ENCODE data around the gene ZBTB46. TPM values are rescaled to one million over a fixed set of nuclear protein-coding genes. Genes with fewer than 3 reads are reported as not detected.

Gene ZBTB46
- total and polyA plus RNA-seq, 4 donors = 0.50 to 22.7 (median 9.7) TPM

DNA sequence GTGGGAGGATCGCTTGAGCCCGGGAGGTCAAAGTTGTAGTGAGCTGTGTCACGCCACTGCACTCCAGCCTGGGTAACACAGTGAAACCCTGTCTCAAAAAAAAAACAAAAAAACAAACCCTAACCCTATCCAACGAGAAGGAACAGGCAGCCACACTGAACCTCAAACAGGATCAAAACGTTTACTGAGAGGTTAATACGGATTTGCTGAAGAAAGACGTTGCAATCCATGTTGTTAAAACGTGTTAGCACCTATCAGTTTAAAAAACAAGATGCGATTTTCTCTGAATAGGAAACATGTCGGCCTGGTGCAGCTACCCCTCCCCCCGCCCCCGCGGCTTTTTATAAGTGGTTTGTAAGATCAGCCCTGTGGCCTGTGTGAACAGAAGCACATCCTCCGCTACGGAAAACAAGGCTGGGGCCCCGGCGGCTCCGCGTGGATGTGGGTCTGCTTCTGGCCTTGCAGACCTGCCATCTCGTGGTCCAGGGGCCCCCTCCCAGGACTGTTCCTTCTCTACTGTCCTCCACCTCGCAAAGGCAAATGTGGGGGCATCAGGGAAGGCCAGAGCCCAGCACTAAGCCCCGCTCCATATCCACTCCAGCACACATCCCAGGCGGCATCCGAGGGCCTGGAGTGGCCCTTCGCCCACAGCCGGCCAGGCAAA lies 80.1 kb downstream of the ZBTB46 start:
- Histone ChIP-seq H3K4me1 (ENCODE audit: control insufficient read depth in 1 of 2, insufficient read depth in 2 of 2, low read length in 2 of 2) (no peaks in the 10 kb centered on the region), H3K27me3 (ENCODE audit: control insufficient read depth in 1 of 2, insufficient read depth in 2 of 2, low read length in 1 of 2) (no peaks in the 10 kb centered on the region), H3K9me3 (ENCODE audit: control insufficient read depth, low read length) (no peaks in the 10 kb centered on the region), H3K27ac (ENCODE audit: low read depth in 1 of 2, low read length in 2 of 2) (no peak overlapping the region), H3K36me3 (ENCODE audit: control insufficient read depth in 1 of 2, insufficient read depth in 2 of 2, low read length in 1 of 2) (no peaks in the 10 kb centered on the region), H3K4me3 (ENCODE audit: low read length in 2 of 2) (no peak overlapping the region)
- 82 to 83% methylated on average over 26 of the region's 26 CpGs for WGBS, 2 donors
- intact Hi-C loops (cut with DNase I) = no loop called here
- no peak for ATAC-seq (ENCODE audit: low FRiP score)
- DNase-seq = peak; percentile 37 to 61

GRCh38 chr20:63749597-63750508 lies 81.2 kb downstream of the ZBTB46 start:
- H3K4me3 ChIP-seq (ENCODE audit: low read length in 2 of 2) = no peak overlapping the region
- WGBS, 2 donors = 90 to 93% methylated on average over 14 to 16 of the region's 16 CpGs
- DNase-seq (peak in 1 of 2 donors; percentile 73), ATAC-seq (ENCODE audit: low FRiP score) (no peak)
- H3K9me3 ChIP-seq (ENCODE audit: control insufficient read depth, low read length) = no peaks in the 10 kb centered on the region
- no peak overlapping the region for H3K27ac ChIP-seq (ENCODE audit: low read depth in 1 of 2, low read length in 2 of 2)
- no peaks in the 10 kb centered on the region for H3K27me3 ChIP-seq (ENCODE audit: control insufficient read depth in 1 of 2, insufficient read depth in 2 of 2, low read length in 1 of 2)
- no peaks in the 10 kb centered on the region for H3K36me3 ChIP-seq (ENCODE audit: control insufficient read depth in 1 of 2, insufficient read depth in 2 of 2, low read length in 1 of 2)
- no peaks in the 10 kb centered on the region for H3K4me1 ChIP-seq (ENCODE audit: control insufficient read depth in 1 of 2, insufficient read depth in 2 of 2, low read length in 2 of 2)
- intact Hi-C loops (cut with DNase I) = no loop called here

GRCh38 chr20:63748934-63749270 lies 82.2 kb downstream of the ZBTB46 start:
- Histone ChIP-seq H3K4me3 (ENCODE audit: low read length in 2 of 2) (no peak overlapping the region), H3K36me3 (ENCODE audit: control insufficient read depth in 1 of 2, insufficient read depth in 2 of 2, low read length in 1 of 2) (no peaks in the 10 kb centered on the region), H3K27me3 (ENCODE audit: control insufficient read depth in 1 of 2, insufficient read depth in 2 of 2, low read length in 1 of 2) (no peaks in the 10 kb centered on the region), H3K4me1 (ENCODE audit: control insufficient read depth in 1 of 2, insufficient read depth in 2 of 2, low read length in 2 of 2) (no peaks in the 10 kb centered on the region), H3K9me3 (ENCODE audit: control insufficient read depth, low read length) (no peaks in the 10 kb centered on the region), H3K27ac (ENCODE audit: low read depth in 1 of 2, low read length in 2 of 2) (no peak overlapping the region)
- no peak for ATAC-seq (ENCODE audit: low FRiP score)
- intact Hi-C loops (cut with DNase I) = no loop called here
- DNase-seq = peak in 1 of 2 donors; percentile 66
- WGBS, 2 donors = 92 to 95% methylated on average over 11 of the region's 11 CpGs

GRCh38 chr20:63748070-63748933 lies 82.8 kb downstream of the ZBTB46 start:
- Histone ChIP-seq H3K36me3 (ENCODE audit: control insufficient read depth in 1 of 2, insufficient read depth in 2 of 2, low read length in 1 of 2) (no peaks in the 10 kb centered on the region), H3K4me1 (ENCODE audit: control insufficient read depth in 1 of 2, insufficient read depth in 2 of 2, low read length in 2 of 2) (no peaks in the 10 kb centered on the region), H3K27ac (ENCODE audit: low read depth in 1 of 2, low read length in 2 of 2) (no peak overlapping the region), H3K4me3 (ENCODE audit: low read length in 2 of 2) (no peak overlapping the region), H3K27me3 (ENCODE audit: control insufficient read depth in 1 of 2, insufficient read depth in 2 of 2, low read length in 1 of 2) (no peaks in the 10 kb centered on the region), H3K9me3 (ENCODE audit: control insufficient read depth, low read length) (no peaks in the 10 kb centered on the region)
- 78 to 81% methylated on average over 20 of the region's 20 CpGs for WGBS, 2 donors
- ATAC-seq (ENCODE audit: low FRiP score) = no peak
- intact Hi-C loops (cut with DNase I) = no loop called here
- peak in 1 of 2 donors; percentile 75 for DNase-seq

- intact Hi-C loops (cut with DNase I) = no loop called here
- peaks cover 0 to under 1% of the 10 kb centered on the region in 2 donors for H3K36me3 ChIP-seq (ENCODE audit: control insufficient read depth in 1 of 2, insufficient read depth in 2 of 2, low read length in 1 of 2)
Measured at GRCh38 chr20:63747622-63748069, 83.4 kb downstream of the ZBTB46 start.

DNA sequence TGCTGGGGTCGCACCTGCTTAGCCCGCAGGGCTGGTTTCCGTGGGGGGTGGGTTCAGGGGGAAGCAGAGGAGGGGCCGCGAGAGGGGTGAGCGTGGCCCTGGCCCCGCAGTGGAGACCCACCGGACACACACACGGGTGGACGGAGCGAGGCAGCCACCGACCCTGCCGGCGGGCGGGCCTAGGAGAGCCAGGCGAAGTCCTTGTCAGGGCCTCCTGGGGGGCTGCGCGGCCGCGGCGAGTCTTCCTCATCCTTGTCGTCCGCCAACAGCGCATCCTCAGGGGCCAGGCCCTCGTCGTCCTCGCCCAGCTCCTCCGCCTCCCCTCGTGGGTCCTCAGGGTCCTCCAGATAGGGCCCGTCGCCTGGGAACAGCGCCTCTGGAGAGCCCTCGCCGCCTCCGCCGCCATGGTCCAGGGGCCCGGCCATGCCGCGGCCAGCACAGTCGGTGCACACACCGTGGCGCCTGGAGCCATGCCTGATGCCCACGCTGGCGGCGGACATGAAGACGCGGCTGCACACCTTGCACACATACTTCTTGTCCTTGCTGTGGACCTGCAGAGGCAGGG lies 84.2 kb downstream of the ZBTB46 start:
- no peak overlapping the region for H3K27ac ChIP-seq (ENCODE audit: low read depth in 1 of 2, low read length in 2 of 2)
- no peak for ATAC-seq (ENCODE audit: low FRiP score)
- no peak overlapping the region for H3K4me3 ChIP-seq (ENCODE audit: low read length in 2 of 2)
- H3K9me3 ChIP-seq (ENCODE audit: control insufficient read depth, low read length) = no peaks in the 10 kb centered on the region
- H3K27me3 ChIP-seq (ENCODE audit: control insufficient read depth in 1 of 2, insufficient read depth in 2 of 2, low read length in 1 of 2) = no peaks in the 10 kb centered on the region
- DNase-seq = peak in 1 of 2 donors; percentile 70
- H3K36me3 ChIP-seq (ENCODE audit: control insufficient read depth in 1 of 2, insufficient read depth in 2 of 2, low read length in 1 of 2) = peaks cover 0 to 1% of the 10 kb centered on the region in 2 donors
- intact Hi-C loops (cut with DNase I) = no loop called here
- 93% methylated on average over 45 to 47 of the region's 47 CpGs for WGBS, 2 donors
- H3K4me1 ChIP-seq (ENCODE audit: control insufficient read depth in 1 of 2, insufficient read depth in 2 of 2, low read length in 2 of 2) = no peaks in the 10 kb centered on the region

More at GRCh38 chr20:63747622-63748069, 83.4 kb downstream of the ZBTB46 start:
- H3K4me1 ChIP-seq (ENCODE audit: control insufficient read depth in 1 of 2, insufficient read depth in 2 of 2, low read length in 2 of 2) = no peaks in the 10 kb centered on the region
- H3K27me3 ChIP-seq (ENCODE audit: control insufficient read depth in 1 of 2, insufficient read depth in 2 of 2, low read length in 1 of 2) = no peaks in the 10 kb centered on the region
- ATAC-seq (ENCODE audit: low FRiP score) (no peak), DNase-seq (peak in 1 of 2 donors; percentile 76)
- H3K4me3 ChIP-seq (ENCODE audit: low read length in 2 of 2) = no peak overlapping the region
- 75 to 78% methylated on average over 11 to 13 of the region's 13 CpGs for WGBS, 2 donors
- no peak overlapping the region for H3K27ac ChIP-seq (ENCODE audit: low read depth in 1 of 2, low read length in 2 of 2)
- no peaks in the 10 kb centered on the region for H3K9me3 ChIP-seq (ENCODE audit: control insufficient read depth, low read length)

DNA sequence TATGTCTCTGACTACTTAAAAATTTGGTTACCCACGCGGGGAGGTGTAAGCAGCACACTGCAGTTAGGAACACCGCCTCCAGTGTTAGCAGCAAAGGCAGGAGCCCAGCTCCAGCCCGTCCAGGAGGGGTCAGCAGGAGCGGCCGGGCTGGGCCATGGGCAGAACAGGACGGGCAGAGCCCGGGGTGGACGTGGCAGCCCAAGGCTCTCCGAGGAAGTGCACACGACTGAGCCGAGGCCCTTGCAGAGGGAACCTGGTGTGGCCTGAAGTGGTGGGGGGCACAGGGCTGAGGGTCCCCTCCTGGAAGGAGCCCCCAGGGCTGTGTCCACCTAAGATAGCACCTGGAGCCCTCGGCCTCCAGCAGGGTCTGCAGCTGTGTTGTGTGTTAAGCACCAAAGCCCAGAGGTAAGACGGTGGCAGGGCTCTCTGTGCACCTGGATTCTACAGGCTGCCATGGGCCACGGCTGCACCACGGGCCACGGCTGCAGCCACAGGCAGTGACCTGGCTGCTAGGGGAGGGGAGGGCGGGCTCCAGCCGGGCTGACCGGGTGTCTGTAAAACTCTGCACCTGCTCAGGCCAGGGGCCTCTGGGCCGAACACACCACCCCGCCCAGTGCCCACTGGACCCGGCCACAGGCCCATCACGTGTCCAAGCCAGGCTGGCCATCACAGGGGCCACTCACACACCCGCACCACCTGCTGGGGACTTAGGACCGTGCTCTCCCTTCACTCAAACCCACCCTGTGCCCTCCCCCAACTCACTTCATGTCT lies 84.9 kb downstream of the ZBTB46 start:
- intact Hi-C loops (cut with DNase I) = no loop called here
- Histone ChIP-seq H3K9me3 (ENCODE audit: control insufficient read depth, low read length) (no peaks in the 10 kb centered on the region), H3K4me1 (ENCODE audit: control insufficient read depth in 1 of 2, insufficient read depth in 2 of 2, low read length in 2 of 2) (no peaks in the 10 kb centered on the region), H3K36me3 (ENCODE audit: control insufficient read depth in 1 of 2, insufficient read depth in 2 of 2, low read length in 1 of 2) (peaks cover 0 to 1% of the 10 kb centered on the region in 2 donors), H3K27me3 (ENCODE audit: control insufficient read depth in 1 of 2, insufficient read depth in 2 of 2, low read length in 1 of 2) (no peaks in the 10 kb centered on the region), H3K27ac (ENCODE audit: low read depth in 1 of 2, low read length in 2 of 2) (no peak overlapping the region), H3K4me3 (ENCODE audit: low read length in 2 of 2) (no peak overlapping the region)
- peak in 1 of 2 donors; percentile 71 for DNase-seq
- 77 to 78% methylated on average over 24 to 26 of the region's 26 CpGs for WGBS, 2 donors
- no peak for ATAC-seq (ENCODE audit: low FRiP score)

All from aorta (tissue), 5 donors.